CD4-positive, alpha-beta T cell treated with Interleukin-4 for 1 hour (primary cell): ENCODE results near the gene PDCD6IP.
"Not testable (repeated sequence)": the region's sequence is repeated elsewhere in the genome, so short reads cannot be mapped to it uniquely, and the experiment has no call there.

Experiments used
- DNase-seq, 2 donors: peaks; one replicate each; pipeline ENCODE4 v3.0.0-alpha.2; 2020 to 2022

PDCD6IP gene, protein sequence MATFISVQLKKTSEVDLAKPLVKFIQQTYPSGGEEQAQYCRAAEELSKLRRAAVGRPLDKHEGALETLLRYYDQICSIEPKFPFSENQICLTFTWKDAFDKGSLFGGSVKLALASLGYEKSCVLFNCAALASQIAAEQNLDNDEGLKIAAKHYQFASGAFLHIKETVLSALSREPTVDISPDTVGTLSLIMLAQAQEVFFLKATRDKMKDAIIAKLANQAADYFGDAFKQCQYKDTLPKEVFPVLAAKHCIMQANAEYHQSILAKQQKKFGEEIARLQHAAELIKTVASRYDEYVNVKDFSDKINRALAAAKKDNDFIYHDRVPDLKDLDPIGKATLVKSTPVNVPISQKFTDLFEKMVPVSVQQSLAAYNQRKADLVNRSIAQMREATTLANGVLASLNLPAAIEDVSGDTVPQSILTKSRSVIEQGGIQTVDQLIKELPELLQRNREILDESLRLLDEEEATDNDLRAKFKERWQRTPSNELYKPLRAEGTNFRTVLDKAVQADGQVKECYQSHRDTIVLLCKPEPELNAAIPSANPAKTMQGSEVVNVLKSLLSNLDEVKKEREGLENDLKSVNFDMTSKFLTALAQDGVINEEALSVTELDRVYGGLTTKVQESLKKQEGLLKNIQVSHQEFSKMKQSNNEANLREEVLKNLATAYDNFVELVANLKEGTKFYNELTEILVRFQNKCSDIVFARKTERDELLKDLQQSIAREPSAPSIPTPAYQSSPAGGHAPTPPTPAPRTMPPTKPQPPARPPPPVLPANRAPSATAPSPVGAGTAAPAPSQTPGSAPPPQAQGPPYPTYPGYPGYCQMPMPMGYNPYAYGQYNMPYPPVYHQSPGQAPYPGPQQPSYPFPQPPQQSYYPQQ

DNA sequence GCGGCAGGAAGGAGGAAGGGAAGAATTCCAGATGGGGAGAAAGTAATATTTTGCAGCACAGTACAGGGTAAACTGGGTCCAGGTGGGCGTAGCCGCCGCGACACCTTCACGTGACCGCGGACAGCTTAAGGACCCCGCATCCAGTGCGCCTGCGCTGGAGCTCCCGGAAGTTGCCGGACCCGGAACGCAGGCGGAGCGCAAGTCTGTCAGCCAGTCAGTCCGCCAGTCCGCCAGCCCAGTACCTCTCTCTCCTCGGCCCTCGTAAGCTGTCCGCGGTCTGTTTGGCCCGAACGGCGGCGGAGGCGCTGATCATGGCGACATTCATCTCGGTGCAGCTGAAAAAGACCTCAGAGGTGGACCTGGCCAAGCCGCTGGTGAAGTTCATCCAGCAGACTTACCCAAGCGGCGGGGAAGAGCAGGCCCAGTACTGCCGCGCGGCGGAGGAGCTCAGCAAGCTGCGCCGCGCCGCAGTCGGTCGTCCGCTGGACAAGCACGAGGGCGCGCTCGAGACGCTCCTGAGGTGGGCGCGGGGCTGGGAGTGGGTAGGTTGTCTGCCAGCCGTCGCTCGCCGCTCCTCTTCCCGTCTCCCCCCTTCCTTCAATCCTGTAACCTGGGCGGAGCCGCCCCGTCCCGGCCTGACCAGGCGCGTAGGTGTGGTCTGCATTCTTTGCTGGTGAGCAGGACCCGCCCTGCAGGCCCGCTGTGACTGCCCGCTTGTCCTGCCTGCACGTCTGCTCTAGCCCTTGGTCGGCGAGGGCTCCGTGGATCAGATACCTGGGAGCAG lies at the start of gene PDCD6IP:
Gene PDCD6IP (plus strand): TSS at position 213 of the 784 bp plus-strand sequence. CDS start 99 bp downstream, at position 312.
- peak; percentile 90 to 91 for DNase-seq

GRCh38 chr3:33749546-33750210 lies 48.8 kb upstream of the PDCD6IP start:
- no peak for DNase-seq

DNA sequence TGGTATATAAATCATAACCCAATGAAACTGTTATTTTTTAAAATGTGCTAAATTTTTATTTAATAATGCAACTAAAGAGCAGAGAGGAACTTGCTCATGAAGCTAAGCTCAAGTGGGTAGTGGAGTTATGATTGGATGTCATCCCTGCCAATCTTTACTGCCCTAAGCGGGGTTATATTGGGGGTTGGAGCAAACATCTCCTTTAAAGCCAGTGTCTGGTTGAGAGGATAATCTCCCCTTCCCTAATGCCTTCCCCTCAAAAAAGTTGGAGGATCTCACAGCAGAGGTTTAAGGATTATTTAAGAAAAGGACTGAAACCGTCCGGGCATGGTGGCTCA lies 48.2 kb upstream of the PDCD6IP start:
- DNase-seq = no peak

DNA sequence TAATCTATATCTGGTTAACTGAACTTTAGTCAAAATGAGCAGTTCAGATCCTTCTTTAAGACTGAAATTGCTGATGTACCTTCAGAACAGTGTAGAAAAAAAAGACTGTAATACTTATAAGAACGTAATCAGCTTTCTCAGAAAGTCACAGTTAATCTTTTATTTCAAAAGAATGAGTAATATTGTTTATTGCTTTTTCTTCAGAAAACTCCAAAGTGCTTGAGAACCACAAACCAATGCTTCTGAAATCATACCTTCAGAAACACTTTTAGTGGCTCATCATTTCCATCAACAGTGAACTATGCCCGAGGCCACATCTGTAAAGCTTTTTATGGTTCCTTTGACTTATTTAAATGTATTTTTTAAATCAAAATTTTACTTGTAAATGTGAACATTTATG lies 47.1 kb upstream of the PDCD6IP start:
- no peak for DNase-seq

- DNase-seq = not testable (repeated sequence)
Measured at GRCh38 chr3:33754391-33754790, 44.0 kb upstream of the PDCD6IP start.

DNA sequence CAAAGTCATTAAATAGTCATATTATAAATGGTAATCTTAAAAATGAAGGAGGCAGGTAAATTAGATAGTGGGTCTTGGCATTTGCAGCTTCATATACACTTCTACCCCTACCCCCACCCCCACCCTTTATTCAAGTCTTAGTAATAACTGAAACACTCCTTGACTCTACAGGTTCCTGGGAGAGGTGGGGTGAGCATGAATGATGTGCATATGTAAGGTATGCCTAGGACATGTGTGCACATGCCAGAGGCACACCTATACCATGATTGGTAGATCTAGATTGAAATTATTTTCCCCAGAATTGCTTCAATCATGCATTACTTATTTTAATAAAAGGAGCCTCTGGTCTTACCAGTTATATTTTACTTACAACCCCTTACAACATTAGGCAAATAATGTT lies 40.1 kb upstream of the PDCD6IP start:
- DNase-seq = no peak

- DNase-seq = no peak
Measured at GRCh38 chr3:33758864-33759263, 39.6 kb upstream of the PDCD6IP start.

GRCh38 chr3:33768578-33769330 lies 29.7 kb upstream of the PDCD6IP start:
- DNase-seq = no peak

GRCh38 chr3:33773637-33774036 lies 24.8 kb upstream of the PDCD6IP start:
- no peak for DNase-seq

DNA sequence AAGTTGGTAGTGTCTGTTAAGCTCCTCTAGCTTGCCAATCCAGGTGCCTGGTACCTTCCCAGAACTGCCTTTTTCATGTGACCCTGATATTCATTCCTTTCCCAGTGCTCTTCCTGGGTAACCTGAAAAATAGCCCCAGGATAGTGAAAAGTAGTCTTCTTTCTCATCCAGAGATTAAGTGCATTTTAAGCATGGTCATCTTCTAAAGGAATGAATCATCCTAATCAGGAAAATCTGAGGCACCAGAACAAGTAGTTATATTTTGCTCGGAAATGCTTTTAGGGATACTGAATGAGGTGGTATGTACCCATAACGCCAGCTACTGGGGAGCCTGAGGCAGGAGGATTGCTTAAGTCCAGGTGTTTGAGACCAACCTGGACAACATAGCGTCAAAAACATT lies 23.1 kb upstream of the PDCD6IP start:
- DNase-seq = no peak

DNA sequence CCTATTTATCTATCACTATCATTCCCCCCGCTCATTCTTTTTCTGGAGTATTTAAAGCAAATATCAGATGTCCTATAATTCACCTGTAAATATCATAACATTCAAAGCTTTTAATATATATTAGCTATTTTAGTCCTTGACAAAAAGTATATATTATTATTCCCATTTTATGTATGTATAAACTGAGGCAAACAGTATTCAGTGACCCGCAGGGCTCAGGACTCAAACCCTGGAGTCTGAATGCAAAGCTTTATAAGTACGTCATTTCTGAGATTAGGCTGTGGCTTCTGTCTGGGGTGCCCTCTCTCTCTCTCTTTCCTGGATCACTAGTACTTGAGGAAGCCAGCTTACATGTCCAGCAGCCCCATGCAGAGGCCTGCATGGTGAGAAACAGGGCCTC lies 20.4 kb upstream of the PDCD6IP start:
- no peak for DNase-seq

DNA sequence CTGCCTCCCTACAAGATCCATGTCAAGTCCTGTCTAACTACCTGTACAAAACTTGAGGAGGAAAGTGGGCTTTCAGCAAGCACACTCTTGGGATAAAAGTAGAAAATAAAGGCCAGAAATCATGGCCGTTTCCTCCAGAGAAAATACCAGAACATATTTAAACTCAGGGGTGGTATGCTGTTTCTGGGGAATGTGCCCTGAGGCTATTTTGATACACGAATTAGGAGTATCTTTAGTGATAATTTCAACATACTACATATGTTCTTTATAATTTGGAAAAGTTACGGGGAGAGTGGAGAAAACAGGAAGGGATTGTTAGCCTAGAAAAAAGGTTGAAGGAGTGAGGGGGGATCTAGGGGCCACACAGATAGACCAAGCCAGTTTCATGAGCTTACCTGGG lies 18.7 kb upstream of the PDCD6IP start:
- DNase-seq = no peak

GRCh38 chr3:33781413-33781812 lies 17.0 kb upstream of the PDCD6IP start:
- DNase-seq = not testable (repeated sequence)

DNA sequence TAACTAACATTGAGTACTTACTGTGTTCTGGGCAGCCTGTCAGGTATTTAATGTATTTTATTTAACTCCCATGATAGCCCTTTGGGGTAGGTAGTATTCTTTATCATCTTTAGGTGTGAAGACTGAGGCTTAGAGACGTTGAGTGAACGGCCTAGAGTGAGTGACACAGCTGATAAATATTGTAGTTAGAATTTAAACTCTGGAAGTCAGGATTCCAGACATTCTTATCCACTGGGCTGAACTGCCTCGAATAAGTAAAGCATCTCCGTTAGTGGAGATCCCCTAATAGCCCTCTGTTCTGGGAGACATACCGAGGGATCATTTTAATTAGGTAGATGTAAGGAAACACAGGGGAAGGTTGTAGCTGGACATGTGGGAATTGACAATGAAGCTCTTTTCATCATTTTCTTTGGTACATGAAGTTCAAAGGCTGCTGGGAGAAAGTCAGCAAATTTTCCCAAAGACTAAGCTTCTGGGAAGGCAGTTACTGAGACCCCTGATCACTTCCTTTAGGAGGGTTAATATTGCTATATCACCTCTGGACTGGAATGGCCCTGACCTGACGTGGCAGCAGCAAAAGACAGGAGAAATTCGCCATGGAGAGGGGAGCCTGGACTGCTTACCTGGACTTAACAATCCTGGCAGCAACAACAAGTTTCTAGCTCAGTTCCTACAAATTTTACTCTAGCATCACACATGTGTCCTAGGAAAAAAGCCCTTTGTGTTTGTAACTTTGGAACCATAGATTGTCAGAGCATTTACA lies 11.7 kb upstream of the PDCD6IP start:
- no peak for DNase-seq

GRCh38 chr3:33787328-33788009 lies 11.0 kb upstream of the PDCD6IP start:
- peak; percentile 67 to 71 for DNase-seq

- DNase-seq = no peak
Measured at GRCh38 chr3:33789183-33789954, 9.1 kb upstream of the PDCD6IP start.

GRCh38 chr3:33790091-33790490 lies 8.3 kb upstream of the PDCD6IP start:
- DNase-seq = no peak

DNA sequence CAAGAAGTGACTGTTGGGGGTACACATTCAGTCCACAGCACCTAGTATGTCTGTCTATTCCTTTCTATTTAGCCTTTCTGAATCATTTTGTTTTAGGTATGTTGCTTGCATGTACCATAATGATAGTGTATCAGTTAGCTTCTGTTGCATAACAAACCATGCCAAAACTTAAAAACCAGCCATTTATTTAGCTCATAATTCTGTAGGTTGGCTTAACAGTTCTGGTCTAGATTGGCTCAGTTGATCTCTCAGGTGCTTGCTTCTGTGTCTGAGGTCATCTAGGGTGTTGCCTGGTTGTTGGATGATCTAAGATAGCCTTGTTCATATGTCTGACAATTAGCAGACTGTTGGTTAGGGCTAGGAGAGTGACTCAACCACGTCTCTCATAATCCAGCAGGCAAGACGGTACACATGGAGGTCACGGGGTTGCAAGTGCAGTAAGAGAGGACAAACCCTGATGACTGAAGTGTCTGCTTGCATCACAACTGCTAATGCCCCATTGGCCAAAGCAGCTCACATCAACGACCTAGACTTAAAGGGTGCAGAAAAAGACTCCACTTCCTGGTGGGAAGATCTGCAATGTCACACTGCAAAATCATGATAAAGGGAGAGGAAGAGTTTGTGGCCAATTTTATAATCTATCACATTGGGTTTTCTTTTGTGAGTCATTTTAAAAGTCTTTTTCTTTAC lies 6.8 kb upstream of the PDCD6IP start:
- peak in 1 of 2 donors; percentile 78 for DNase-seq
